Esophagus squamous epithelium (tissue), 5 donors: ENCODE measurements around the gene CAPN11. TPM values are rescaled to one million over a fixed set of nuclear protein-coding genes. Genes with fewer than 3 reads are reported as not detected.

Experiments
- DNase-seq: peaks from one replicate; lab custom pipeline; 2025; lab: John Stamatoyannopoulos, UW
- H3K27ac ChIP-seq, 4 donors: fragments of 200-600 bp; sonication (generic); one replicate each; pipeline ENCODE4 v1.5.1; 2016 to 2019; ENCODE audit warnings: mild to moderate bottlenecking in 1 of 4
- H3K27me3 ChIP-seq, 4 donors: fragments of 200-600 bp; sonication (generic); 1 replicate in 3 of 4; 2 replicates in 1 of 4; pipeline versions ENCODE4 v1.5.1 to v1.6.0; 2017 to 2021; ENCODE audit warnings: antibody characterized with exemption in 1 of 4
- H3K36me3 ChIP-seq, 3 donors: fragments of 200-600 bp; sonication (generic); one replicate each; pipeline ENCODE4 v1.5.1; 2016 to 2019
- H3K4me1 ChIP-seq, 3 donors: fragments of 200-600 bp; sonication (generic); one replicate each; pipeline ENCODE4 v1.5.1; 2017 to 2019
- H3K4me3 ChIP-seq, 4 donors: fragments of 200-600 bp; sonication (generic); 1 replicate in 3 of 4; 2 replicates in 1 of 4; pipeline ENCODE4 v1.5.1; 2016 to 2019; ENCODE audit warnings: mild to moderate bottlenecking in 2 of 4, moderate library complexity in 1 of 4
- H3K9me3 ChIP-seq, 3 donors: fragments of 200-600 bp; sonication (generic); one replicate each; pipeline ENCODE4 v1.5.1; 2016 to 2019
- POLR2A ChIP-seq, 4 donors: fragments of 450-650 bp; IDR thresholded peaks; one replicate each; pipeline ENCODE4 v1.6.1; 2017; ENCODE audit warnings: antibody characterized with exemption in 4 of 4, mild to moderate bottlenecking in 4 of 4, moderate library complexity in 3 of 4
- WGBS, 2 donors: methylation state at CpG; one replicate each; pipeline ENCODE4 v1.1.5; 2018; 5-methylcytosine and 5-hydroxymethylcytosine counted together
- intact Hi-C: fragments of 100-400 bp; cut with DNase I; formaldehyde crosslinking; loops from one replicate; pipeline ENCODE4 v1.15.0; 2022
- total RNA-seq, 4 donors: library from RNA; depleted of rRNA; stranded (reverse); fragments of >200 nt; gene quantifications; one replicate each; pipeline ENCODE4 v1.1.0, GENCODE V29; 2016
- TF ChIP-seq, protein P1 (sequence below), 6 experiments: fragments of 450-650 bp in 4 of 6; fragments of 200-600 bp in 2 of 6; sonication (generic) in 2 of 6; IDR thresholded peaks; one replicate each; pipeline ENCODE4 v1.5.1; 2016 to 2019; ENCODE audit warnings: antibody characterized with exemption in 6 of 6, mild to moderate bottlenecking in 4 of 6, moderate library complexity in 4 of 6
- donor health status: DM: yes; HTN: yes; CAD: no.

Gene CAPN11
- total RNA-seq, 4 donors from 2014 or later, result 0.57 to 1.00 TPM; not detected in 2

DNA sequence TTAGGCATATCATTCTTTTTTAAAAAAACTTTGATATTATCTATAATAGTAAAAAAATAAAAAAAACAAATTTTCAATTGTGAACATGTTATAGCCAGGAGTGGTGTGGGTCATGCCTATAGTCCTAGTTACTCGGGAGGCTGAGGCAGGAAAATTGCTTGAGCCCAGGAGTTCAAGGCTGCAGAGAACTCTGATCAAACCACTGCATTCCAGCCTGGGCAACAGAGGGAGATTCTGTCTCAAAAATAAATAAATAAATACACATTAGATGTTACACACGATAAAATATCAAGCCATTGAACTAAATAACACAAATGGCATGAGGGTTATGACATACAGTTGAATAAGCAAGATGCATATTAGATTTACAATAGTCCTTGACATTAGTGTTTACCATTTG is 30.2 kb downstream of the CAPN11 start:
- intact Hi-C loops, result no loop called here
- no peaks in the 10 kb centered on the region for H3K9me3 ChIP-seq
- DNase-seq, result no peak
- H3K36me3 ChIP-seq, result no peaks in the 10 kb centered on the region
- no peak overlapping the region for H3K4me3 ChIP-seq
- peaks cover 0 to 6% (median 0%) of the 10 kb centered on the region in 4 donors for H3K27me3 ChIP-seq
- WGBS, 2 donors, result 85 to 94% methylated on average over 2 of the region's 2 CpGs
- TF ChIP-seq, protein P1, sequence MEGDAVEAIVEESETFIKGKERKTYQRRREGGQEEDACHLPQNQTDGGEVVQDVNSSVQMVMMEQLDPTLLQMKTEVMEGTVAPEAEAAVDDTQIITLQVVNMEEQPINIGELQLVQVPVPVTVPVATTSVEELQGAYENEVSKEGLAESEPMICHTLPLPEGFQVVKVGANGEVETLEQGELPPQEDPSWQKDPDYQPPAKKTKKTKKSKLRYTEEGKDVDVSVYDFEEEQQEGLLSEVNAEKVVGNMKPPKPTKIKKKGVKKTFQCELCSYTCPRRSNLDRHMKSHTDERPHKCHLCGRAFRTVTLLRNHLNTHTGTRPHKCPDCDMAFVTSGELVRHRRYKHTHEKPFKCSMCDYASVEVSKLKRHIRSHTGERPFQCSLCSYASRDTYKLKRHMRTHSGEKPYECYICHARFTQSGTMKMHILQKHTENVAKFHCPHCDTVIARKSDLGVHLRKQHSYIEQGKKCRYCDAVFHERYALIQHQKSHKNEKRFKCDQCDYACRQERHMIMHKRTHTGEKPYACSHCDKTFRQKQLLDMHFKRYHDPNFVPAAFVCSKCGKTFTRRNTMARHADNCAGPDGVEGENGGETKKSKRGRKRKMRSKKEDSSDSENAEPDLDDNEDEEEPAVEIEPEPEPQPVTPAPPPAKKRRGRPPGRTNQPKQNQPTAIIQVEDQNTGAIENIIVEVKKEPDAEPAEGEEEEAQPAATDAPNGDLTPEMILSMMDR (IDR thresholded peaks at IDR 0.05), result no peak
- TF ChIP-seq POLR2A (IDR thresholded peaks at IDR 0.05), result no peak
- H3K4me1 ChIP-seq, result peaks cover 0 to 27% (median 0%) of the 10 kb centered on the region in 3 donors
- H3K27ac ChIP-seq, result no peak overlapping the region

DNA sequence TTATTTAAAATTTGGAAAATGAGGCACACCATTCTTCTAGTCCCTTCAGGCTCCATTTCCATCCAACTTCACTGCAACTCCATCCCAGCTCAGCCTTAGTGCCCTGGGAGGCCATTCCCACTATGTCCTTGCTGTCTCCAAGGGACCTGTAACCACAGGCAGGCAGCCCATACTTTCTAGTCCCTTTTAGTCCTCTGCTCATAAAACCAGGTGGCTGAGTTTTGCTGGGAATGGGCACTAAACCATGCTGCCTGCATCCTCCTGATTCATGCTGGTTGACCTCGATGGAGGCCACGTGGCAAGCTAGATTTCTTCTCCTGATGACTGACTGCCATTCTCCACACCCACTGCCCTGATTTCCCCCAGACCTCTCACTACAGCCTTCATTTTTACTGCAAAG is 30.6 kb downstream of the CAPN11 start:
- Histone ChIP-seq H3K27me3 (peaks cover 0 to 4% (median 0%) of the 10 kb centered on the region in 4 donors), H3K36me3 (no peaks in the 10 kb centered on the region), H3K4me1 (peaks cover 0 to 23% (median 0%) of the 10 kb centered on the region in 3 donors), H3K27ac (no peak overlapping the region), H3K4me3 (no peak overlapping the region), H3K9me3 (no peaks in the 10 kb centered on the region)
- 69 to 96% methylated on average over 2 of the region's 2 CpGs for WGBS, 2 donors
- TF ChIP-seq, protein P1 (IDR thresholded peaks at IDR 0.05), result no peak
- TF ChIP-seq POLR2A (IDR thresholded peaks at IDR 0.05), result no peak
- no peak for DNase-seq
- intact Hi-C loops, result no loop called here

DNA sequence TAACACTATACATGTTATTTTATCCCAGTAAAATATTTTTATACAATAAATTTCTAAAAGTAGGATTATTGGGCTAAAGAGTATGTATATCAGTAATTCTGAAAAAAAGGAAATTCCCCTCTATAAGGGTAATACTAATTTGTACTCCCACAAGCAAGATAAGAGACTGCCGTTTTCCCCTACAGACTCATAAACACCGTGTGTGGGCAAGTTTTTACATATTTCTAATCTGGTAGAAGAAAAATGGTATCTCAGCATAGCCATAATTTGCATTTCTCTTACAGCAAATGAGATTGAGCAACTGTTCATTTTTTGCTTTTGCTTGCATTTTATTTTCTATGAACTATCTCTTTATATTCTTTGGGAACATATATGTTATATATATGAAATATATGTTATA is 32.1 kb downstream of the CAPN11 start:
- H3K9me3 ChIP-seq, result no peaks in the 10 kb centered on the region
- TF ChIP-seq, protein P1 (IDR thresholded peaks at IDR 0.05), result no peak
- TF ChIP-seq POLR2A (IDR thresholded peaks at IDR 0.05), result no peak
- H3K27me3 ChIP-seq, result no peaks in the 10 kb centered on the region
- no peak for DNase-seq
- no peak overlapping the region for H3K27ac ChIP-seq
- no peaks in the 10 kb centered on the region for H3K36me3 ChIP-seq
- H3K4me3 ChIP-seq, result no peak overlapping the region
- H3K4me1 ChIP-seq, result peaks cover 0 to 8% (median 0%) of the 10 kb centered on the region in 3 donors
- 35 to 42% methylated on average over 2 of the region's 2 CpGs for WGBS, 2 donors
- intact Hi-C loops, result no loop called here

- no peaks in the 10 kb centered on the region for H3K9me3 ChIP-seq
- H3K4me1 ChIP-seq, result peaks cover 0 to 6% (median 0%) of the 10 kb centered on the region in 3 donors
- no peak for TF ChIP-seq POLR2A (IDR thresholded peaks at IDR 0.05)
- TF ChIP-seq, protein P1 (IDR thresholded peaks at IDR 0.05), result no peak
- DNase-seq, result no peak
- WGBS, 2 donors, result 53 to 62% methylated on average over 10 of the region's 10 CpGs
- H3K36me3 ChIP-seq, result no peaks in the 10 kb centered on the region
- no peaks in the 10 kb centered on the region for H3K27me3 ChIP-seq
- intact Hi-C loops, result no loop called here
- H3K4me3 ChIP-seq, result peak overlapping the region in 2 of 4 donors; percentile 5 to 41
- H3K27ac ChIP-seq, result peak overlapping the region in 2 of 4 donors; percentile 50 to 61
These were observed 33.9 kb downstream of the CAPN11 start for GRCh38 chr6:44192428-44193041.

DNA sequence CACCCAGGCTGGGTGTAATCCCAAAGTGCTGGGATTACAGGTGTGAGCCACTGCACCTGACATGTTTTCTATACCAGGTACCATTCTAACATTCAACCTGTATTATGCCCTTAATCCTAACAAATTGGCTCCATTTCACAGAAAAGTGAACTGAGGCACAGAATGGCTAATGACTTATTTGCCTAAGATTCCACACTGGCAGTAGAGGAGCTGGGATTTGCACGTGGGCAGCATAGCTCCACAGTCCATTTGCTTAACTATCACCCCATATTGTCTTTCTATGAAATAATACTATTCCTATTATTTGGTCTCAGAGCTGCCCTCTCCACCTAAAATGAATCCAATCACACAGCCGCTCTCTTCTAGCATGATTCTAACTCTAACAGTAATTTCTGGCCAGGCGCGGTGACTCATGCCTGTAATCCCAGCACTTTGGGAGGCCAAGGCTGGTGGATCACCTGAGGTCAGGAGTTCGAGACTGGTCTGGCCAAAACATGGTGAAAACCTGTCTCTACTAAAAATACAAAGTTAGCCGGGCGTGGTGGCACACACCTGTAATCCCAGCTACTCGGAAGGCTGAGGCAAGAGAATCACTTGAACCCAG is 34.8 kb downstream of the CAPN11 start:
- no peak for TF ChIP-seq POLR2A (IDR thresholded peaks at IDR 0.05)
- TF ChIP-seq, protein P1 (IDR thresholded peaks at IDR 0.05), result no peak
- H3K4me3 ChIP-seq, result no peak overlapping the region
- no peaks in the 10 kb centered on the region for H3K27me3 ChIP-seq
- DNase-seq, result no peak
- peaks cover 0 to 8% (median 0%) of the 10 kb centered on the region in 3 donors for H3K4me1 ChIP-seq
- H3K36me3 ChIP-seq, result no peaks in the 10 kb centered on the region
- no peak overlapping the region for H3K27ac ChIP-seq
- intact Hi-C loops, result no loop called here
- WGBS, 2 donors, result 62 to 80% methylated on average over 8 of the region's 8 CpGs
- H3K9me3 ChIP-seq, result no peaks in the 10 kb centered on the region
